ENCODE data around the gene CAB39L. TPM values are rescaled to one million over a fixed set of nuclear protein-coding genes. Genes with fewer than 3 reads are reported as not detected.

Gene CAB39L
- total and polyA plus RNA-seq, 9 of the 15 experiments (the other 6 are each of a cell fraction or from before 2014, with no cell fraction given), result 1.1 to 4.2 (median 2.6) TPM

DNA sequence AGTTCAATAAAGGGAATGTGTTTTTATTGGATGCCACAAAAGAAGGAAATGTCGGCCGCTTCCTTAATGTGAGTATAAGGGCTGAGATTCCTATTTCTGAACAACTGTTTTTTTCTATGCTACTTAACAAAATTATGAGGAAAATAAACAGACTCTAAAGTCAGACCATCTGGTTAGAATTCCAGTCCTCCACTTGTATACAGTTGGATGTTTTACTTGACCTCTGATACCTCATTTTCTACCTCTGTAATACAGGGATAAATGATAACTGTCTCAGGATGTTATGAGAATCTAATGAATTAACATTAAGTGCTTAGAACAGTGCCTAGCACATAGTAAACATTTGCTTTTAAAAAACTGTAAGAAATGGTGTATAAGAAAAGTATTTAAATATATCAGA is 44.7 kb upstream of the CAB39L start:
- Histone ChIP-seq H3K27me3 (ENCODE audit: control insufficient read depth in 2 of 2, insufficient read depth in 2 of 2, low read length in 2 of 2) (no peaks in the 10 kb centered on the region), H3K79me2 (ENCODE audit: control insufficient read depth, insufficient read depth, low read length) (no peaks in the 10 kb centered on the region), H3K4me2 (ENCODE audit: insufficient read depth, low read length) (no peak overlapping the region), H3K4me3 (no peak overlapping the region), H3K4me1 (replicated peaks in 1 of 2; ENCODE audit: control insufficient read depth in 2 of 2, insufficient read depth in 2 of 2, low read length in 2 of 2) (no peaks in the 10 kb centered on the region), H4K20me1 (replicated peaks; ENCODE audit: control insufficient read depth, insufficient read depth, low read length) (no peaks in the 10 kb centered on the region), H3K9me1 (ENCODE audit: control insufficient read depth, insufficient read depth, low read length) (no peaks in the 10 kb centered on the region), H3K36me3 (ENCODE audit: control insufficient read depth, insufficient read depth, low read length) (peaks cover 18% of the 10 kb centered on the region; the same call in 2 of the 3 replicates), H3K27ac (ENCODE audit: extremely low read depth, low read depth, low read length) (no peak overlapping the region), H3K9me3 (replicated peaks; ENCODE audit: control insufficient read depth, insufficient read depth, low read depth, low read length) (no peaks in the 10 kb centered on the region; the same call in 1 of the 2 replicates), H2AFZ (ENCODE audit: low read depth, low read length) (no peak overlapping the region), H3K9ac (ENCODE audit: insufficient read depth in 1 of 2, low read depth in 2 of 2, low read length in 2 of 2) (no peak overlapping the region)
- FAIRE-seq, result no peak
- no peak for DNase-seq (ENCODE audit: extremely low read depth in 1 of 4, low spot score in 3 of 4)
- 88% methylated on average over 2 of the region's 2 CpGs for WGBS (ENCODE audit: insufficient coverage, low coverage, missing lambda C conversion rate)
- TF ChIP-seq, protein P1, sequence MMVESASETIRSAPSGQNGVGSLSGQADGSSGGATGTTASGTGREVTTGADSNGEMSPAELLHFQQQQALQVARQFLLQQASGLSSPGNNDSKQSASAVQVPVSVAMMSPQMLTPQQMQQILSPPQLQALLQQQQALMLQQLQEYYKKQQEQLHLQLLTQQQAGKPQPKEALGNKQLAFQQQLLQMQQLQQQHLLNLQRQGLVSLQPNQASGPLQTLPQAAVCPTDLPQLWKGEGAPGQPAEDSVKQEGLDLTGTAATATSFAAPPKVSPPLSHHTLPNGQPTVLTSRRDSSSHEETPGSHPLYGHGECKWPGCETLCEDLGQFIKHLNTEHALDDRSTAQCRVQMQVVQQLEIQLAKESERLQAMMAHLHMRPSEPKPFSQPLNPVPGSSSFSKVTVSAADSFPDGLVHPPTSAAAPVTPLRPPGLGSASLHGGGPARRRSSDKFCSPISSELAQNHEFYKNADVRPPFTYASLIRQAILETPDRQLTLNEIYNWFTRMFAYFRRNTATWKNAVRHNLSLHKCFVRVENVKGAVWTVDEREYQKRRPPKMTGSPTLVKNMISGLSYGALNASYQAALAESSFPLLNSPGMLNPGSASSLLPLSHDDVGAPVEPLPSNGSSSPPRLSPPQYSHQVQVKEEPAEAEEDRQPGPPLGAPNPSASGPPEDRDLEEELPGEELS (CRISPR knock-in tag; IDR thresholded peaks at IDR 0.05; ENCODE audit: borderline replicate concordance), result no peak
- TF ChIP-seq, protein P2, sequence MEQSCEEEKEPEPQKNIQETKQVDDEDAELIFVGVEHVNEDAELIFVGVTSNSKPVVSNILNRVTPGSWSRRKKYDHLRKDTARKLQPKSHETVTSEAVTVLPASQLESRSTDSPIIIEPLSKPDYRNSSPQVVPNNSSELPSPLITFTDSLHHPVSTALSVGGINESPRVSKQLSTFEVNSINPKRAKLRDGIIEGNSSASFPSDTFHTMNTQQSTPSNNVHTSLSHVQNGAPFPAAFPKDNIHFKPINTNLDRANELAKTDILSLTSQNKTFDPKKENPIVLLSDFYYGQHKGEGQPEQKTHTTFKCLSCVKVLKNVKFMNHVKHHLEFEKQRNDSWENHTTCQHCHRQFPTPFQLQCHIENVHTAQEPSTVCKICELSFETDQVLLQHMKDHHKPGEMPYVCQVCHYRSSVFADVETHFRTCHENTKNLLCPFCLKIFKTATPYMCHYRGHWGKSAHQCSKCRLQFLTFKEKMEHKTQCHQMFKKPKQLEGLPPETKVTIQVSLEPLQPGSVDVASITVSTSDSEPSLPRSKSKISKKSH (CRISPR knock-in tag; IDR thresholded peaks at IDR 0.05), result no peak
- TF ChIP-seq GABPB2 (CRISPR knock-in tag; conservative IDR thresholded peaks at IDR 0.05) (no peak), TAF1 (IDR thresholded peaks at IDR 0.05; ENCODE audit: control insufficient read depth, extremely low read depth, insufficient read depth, low read length, severe bottlenecking) (no peak), HNRNPUL1 (IDR thresholded peaks at IDR 0.05; ENCODE audit: low read length) (no peak), FUS (optimal IDR thresholded peaks at IDR 0.05; ENCODE audit: low read depth, low read length) (no peak)
- TF ChIP-seq, protein P3, sequence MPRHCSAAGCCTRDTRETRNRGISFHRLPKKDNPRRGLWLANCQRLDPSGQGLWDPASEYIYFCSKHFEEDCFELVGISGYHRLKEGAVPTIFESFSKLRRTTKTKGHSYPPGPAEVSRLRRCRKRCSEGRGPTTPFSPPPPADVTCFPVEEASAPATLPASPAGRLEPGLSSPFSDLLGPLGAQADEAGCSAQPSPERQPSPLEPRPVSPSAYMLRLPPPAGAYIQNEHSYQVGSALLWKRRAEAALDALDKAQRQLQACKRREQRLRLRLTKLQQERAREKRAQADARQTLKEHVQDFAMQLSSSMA (CRISPR knock-in tag; IDR thresholded peaks at IDR 0.05), result no peak
- TF ChIP-seq, protein P4, sequence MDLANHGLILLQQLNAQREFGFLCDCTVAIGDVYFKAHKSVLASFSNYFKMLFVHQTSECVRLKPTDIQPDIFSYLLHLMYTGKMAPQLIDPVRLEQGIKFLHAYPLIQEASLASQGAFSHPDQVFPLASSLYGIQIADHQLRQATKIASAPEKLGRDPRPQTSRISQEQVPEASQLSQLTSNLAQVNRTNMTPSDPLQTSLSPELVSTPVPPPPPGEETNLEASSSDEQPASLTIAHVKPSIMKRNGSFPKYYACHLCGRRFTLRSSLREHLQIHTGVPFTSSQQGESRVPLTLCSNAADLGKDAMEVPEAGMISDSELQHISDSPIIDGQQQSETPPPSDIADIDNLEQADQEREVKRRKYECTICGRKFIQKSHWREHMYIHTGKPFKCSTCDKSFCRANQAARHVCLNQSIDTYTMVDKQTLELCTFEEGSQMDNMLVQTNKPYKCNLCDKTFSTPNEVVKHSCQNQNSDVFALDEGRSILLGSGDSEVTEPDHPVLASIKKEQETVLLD (IDR thresholded peaks at IDR 0.05), result no peak
- in situ Hi-C loops (cut with MboI), result no loop called here
- ChIA-PET CTCF (ENCODE audit: low intra/inter-chr PET ratio) (no interaction called here), POLR2A (no interaction called here)
- intact Hi-C loops (cut with micrococcal nuclease), result no loop called here
- no peak for ATAC-seq
- no TSS peak for BruUV-seq (replicated peaks)

All from K562 (cell line).